Measurements from ENCODE around the gene TLCD4. TPM values are rescaled to one million over a fixed set of nuclear protein-coding genes. Genes with fewer than 3 reads are reported as not detected.
"Not testable (repeated sequence)": the region's sequence is repeated elsewhere in the genome, so short reads cannot be mapped to it uniquely, and the experiment has no call there.

TLCD4 gene
- total RNA-seq, 1 donor from 2014 or later = 9.5 TPM

GRCh38 chr1:95154096-95154495 is 36.9 kb downstream of the TLCD4 start:
- no peak for DNase-seq (ENCODE audit: low read depth)

- not testable (repeated sequence) for DNase-seq (ENCODE audit: low read depth)
Observed at GRCh38 chr1:95165569-95165968, 48.4 kb downstream of the TLCD4 start.

Other genes starting within 250 kb of the TLCD4 start
- gene CNN3, start 190.2 kb upstream of the TLCD4 start, total RNA-seq = 636 and 714 TPM in 2 replicates
- gene ALG14, start 44.4 kb upstream of the TLCD4 start, total RNA-seq = 1.5 and 1.7 TPM in 2 replicates
- 9.9 and 18.7 TPM in 2 replicates for gene RWDD3, start 116.9 kb downstream of the TLCD4 start, total RNA-seq

All from renal cortical epithelial cell (primary cell).